Uterus (tissue), 2 donors: Measurements from ENCODE around the gene AEBP2.

Experiments
- POLR2A ChIP-seq, 2 donors: fragments of 450-650 bp; IDR thresholded peaks; one replicate each; pipeline ENCODE4 v1.6.1; 2016; ENCODE audit warnings: antibody characterized with exemption in 2 of 2, mild to moderate bottlenecking in 1 of 2, moderate library complexity in 1 of 2
- TF ChIP-seq, protein P1 (sequence below), 4 experiments: fragments of 200-600 bp in 2 of 4; fragments of 450-650 bp in 2 of 4; sonication (generic) in 2 of 4; IDR thresholded peaks; one replicate each; pipeline ENCODE4 v1.5.1; 2016 to 2019; ENCODE audit warnings: antibody characterized with exemption in 4 of 4, mild to moderate bottlenecking in 2 of 4, moderate library complexity in 1 of 4

DNA sequence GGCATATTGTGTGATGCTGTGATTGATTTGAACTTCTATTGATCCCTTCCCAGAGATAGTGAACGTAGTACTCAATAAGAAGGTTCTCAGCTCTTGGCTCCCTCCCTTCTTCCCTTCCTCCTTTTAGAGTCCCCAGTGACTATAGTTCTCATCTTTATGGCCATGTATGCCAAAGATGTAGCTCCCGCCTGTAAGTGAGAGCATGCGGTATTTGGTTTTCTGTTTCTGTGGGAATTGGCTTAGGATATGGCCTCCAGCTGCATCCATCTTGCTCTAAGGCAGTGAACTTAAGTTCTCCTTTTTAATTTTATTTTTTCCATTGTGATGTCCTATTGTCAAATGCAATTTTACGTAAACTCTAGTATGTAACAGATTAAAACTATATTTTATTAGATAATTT, 109.5 kb downstream of the AEBP2 start:
- TF ChIP-seq POLR2A (IDR thresholded peaks at IDR 0.05), result no peak
- TF ChIP-seq, protein P1, sequence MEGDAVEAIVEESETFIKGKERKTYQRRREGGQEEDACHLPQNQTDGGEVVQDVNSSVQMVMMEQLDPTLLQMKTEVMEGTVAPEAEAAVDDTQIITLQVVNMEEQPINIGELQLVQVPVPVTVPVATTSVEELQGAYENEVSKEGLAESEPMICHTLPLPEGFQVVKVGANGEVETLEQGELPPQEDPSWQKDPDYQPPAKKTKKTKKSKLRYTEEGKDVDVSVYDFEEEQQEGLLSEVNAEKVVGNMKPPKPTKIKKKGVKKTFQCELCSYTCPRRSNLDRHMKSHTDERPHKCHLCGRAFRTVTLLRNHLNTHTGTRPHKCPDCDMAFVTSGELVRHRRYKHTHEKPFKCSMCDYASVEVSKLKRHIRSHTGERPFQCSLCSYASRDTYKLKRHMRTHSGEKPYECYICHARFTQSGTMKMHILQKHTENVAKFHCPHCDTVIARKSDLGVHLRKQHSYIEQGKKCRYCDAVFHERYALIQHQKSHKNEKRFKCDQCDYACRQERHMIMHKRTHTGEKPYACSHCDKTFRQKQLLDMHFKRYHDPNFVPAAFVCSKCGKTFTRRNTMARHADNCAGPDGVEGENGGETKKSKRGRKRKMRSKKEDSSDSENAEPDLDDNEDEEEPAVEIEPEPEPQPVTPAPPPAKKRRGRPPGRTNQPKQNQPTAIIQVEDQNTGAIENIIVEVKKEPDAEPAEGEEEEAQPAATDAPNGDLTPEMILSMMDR (IDR thresholded peaks at IDR 0.05), result no peak
